ENCODE data around the gene FAM163B.

GRCh38 chr9:133568186-133568585 is 41.0 kb downstream of the FAM163B start:
- TF ChIP-seq EZH2 (IDR thresholded peaks at IDR 0.05; ENCODE audit: borderline replicate concordance, low read length) = no peak
- TF ChIP-seq, protein P1, sequence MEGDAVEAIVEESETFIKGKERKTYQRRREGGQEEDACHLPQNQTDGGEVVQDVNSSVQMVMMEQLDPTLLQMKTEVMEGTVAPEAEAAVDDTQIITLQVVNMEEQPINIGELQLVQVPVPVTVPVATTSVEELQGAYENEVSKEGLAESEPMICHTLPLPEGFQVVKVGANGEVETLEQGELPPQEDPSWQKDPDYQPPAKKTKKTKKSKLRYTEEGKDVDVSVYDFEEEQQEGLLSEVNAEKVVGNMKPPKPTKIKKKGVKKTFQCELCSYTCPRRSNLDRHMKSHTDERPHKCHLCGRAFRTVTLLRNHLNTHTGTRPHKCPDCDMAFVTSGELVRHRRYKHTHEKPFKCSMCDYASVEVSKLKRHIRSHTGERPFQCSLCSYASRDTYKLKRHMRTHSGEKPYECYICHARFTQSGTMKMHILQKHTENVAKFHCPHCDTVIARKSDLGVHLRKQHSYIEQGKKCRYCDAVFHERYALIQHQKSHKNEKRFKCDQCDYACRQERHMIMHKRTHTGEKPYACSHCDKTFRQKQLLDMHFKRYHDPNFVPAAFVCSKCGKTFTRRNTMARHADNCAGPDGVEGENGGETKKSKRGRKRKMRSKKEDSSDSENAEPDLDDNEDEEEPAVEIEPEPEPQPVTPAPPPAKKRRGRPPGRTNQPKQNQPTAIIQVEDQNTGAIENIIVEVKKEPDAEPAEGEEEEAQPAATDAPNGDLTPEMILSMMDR (conservative IDR thresholded peaks at IDR 0.05 in 1 of 2, IDR thresholded peaks at IDR 0.05 in 1 of 2; ENCODE audit: extremely low read depth in 1 of 2, insufficient read depth in 1 of 2, low read depth in 1 of 2, low read length in 2 of 2) = no peak

Data from mammary epithelial cell (primary cell).